ENCODE results near the gene GREB1L.

- TF ChIP-seq POLR2A (IDR thresholded peaks at IDR 0.05) = no peak
- no peak for TF ChIP-seq CTCF (IDR thresholded peaks at IDR 0.05)
These were observed 219.4 kb downstream of the GREB1L start for GRCh38 chr18:21461460-21461859.

Measured in adrenal gland (tissue), 5 donors.